AG10803 (cell line): Measurements from ENCODE around the gene CCDC188.

ENCODE experiments used
- DNase-seq: peaks from one replicate; pipeline ENCODE4 v3.0.0; 2010; ENCODE audit warnings: low read depth
- H3K4me3 ChIP-seq: 2 replicates; pipeline ENCODE4 v1.5.1; 2011; ENCODE audit warnings: mild to moderate bottlenecking, low read length, control low read depth
- CTCF ChIP-seq: conservative IDR thresholded peaks from 2 replicates; pipeline ENCODE4 v1.5.1; 2011; ENCODE audit warnings: mild to moderate bottlenecking, low read length, control low read depth, inconsistent platforms

Gene CCDC188

GRCh38 chr22:20154602-20155187, 3.8 kb upstream of the CCDC188 start:
- H3K4me3 ChIP-seq, result peak overlapping the region; percentile 41
- DNase-seq, result no peak
- TF ChIP-seq CTCF, result no peak

GRCh38 chr22:20153945-20154344, 3.1 kb upstream of the CCDC188 start:
- no peak overlapping the region for H3K4me3 ChIP-seq
- DNase-seq, result no peak

GRCh38 chr22:20152464-20152890, 1.6 kb upstream of the CCDC188 start:
- no peak overlapping the region for H3K4me3 ChIP-seq
- DNase-seq, result no peak
- no peak for TF ChIP-seq CTCF

More at GRCh38 chr22:20153945-20154344, 3.1 kb upstream of the CCDC188 start:
- no peak for TF ChIP-seq CTCF

GRCh38 chr22:20151276-20151588, 377 bp upstream of the CCDC188 start:
- DNase-seq, result no peak
- no peak overlapping the region for H3K4me3 ChIP-seq
- TF ChIP-seq CTCF, result no peak

GRCh38 chr22:20149257-20150250, 1.3 kb downstream of the CCDC188 start:
- no peak for DNase-seq
- H3K4me3 ChIP-seq, result no peak overlapping the region
- TF ChIP-seq CTCF, result no peak

- TF ChIP-seq CTCF, result no peak
- DNase-seq, result no peak
- H3K4me3 ChIP-seq, result no peak overlapping the region
Observed at GRCh38 chr22:20148414-20148813, 2.4 kb downstream of the CCDC188 start.
